Trophoblast cell (in vitro differentiated cells and primary cell): ENCODE results near the gene KLHL6.

Source experiments
- DNase-seq, 2 donors: peaks; one replicate each; pipeline ENCODE4 v3.0.0-alpha.2; 2016
- H2AFZ ChIP-seq: 2 replicates; pipeline ENCODE4 v1.6.1; 2013; ENCODE audit warnings: low read length, moderate library complexity, mild to moderate bottlenecking; ENCODE audit not compliant: insufficient read depth, poor library complexity
- H2AK5ac ChIP-seq: 2 replicates; pipeline ENCODE4 v1.6.1; 2013; ENCODE audit warnings: mild to moderate bottlenecking, low read length
- H2BK120ac ChIP-seq: 2 replicates; pipeline ENCODE4 v1.6.1; 2013; ENCODE audit warnings: low read length, mild to moderate bottlenecking, moderate library complexity; ENCODE audit not compliant: insufficient read depth, poor library complexity
- H2BK12ac ChIP-seq: 2 replicates; pipeline ENCODE4 v1.6.1; 2013; ENCODE audit warnings: mild to moderate bottlenecking, low read length, moderate library complexity
- H2BK5ac ChIP-seq: 2 replicates; pipeline ENCODE4 v1.6.1; 2013; ENCODE audit warnings: low read length, low read depth, moderate library complexity, mild to moderate bottlenecking; ENCODE audit not compliant: poor library complexity
- H3K14ac ChIP-seq: 2 replicates; pipeline ENCODE4 v1.6.1; 2013; ENCODE audit warnings: mild to moderate bottlenecking, low read length
- H3K18ac ChIP-seq: 2 replicates; pipeline ENCODE4 v1.6.1; 2013; ENCODE audit warnings: mild to moderate bottlenecking, low read length
- H3K23ac ChIP-seq: 2 replicates; pipeline ENCODE4 v1.6.1; 2013; ENCODE audit warnings: low read length
- H3K27ac ChIP-seq: 2 replicates; pipeline ENCODE4 v1.5.1; 2013; ENCODE audit warnings: low read depth, mild to moderate bottlenecking, inconsistent platforms, low read length, moderate library complexity
- H3K27me3 ChIP-seq: 2 replicates; pipeline ENCODE4 v1.6.1; 2013; ENCODE audit warnings: inconsistent platforms, mild to moderate bottlenecking, low read length, moderate library complexity; ENCODE audit not compliant: insufficient read depth
- H3K36me3 ChIP-seq, 2 experiments: 1 replicate in 1 of 2; 2 replicates in 1 of 2; pipeline ENCODE4 v1.6.1; 2013; ENCODE audit warnings: low read length in 2 of 2, mild to moderate bottlenecking in 2 of 2, moderate library complexity in 1 of 2; ENCODE audit not compliant: insufficient read depth in 2 of 2, control insufficient read depth in 1 of 2
- H3K4ac ChIP-seq: 2 replicates; pipeline ENCODE4 v1.6.1; 2013; ENCODE audit warnings: low read depth, mild to moderate bottlenecking, low read length, moderate library complexity
- H3K4me1 ChIP-seq, 2 experiments: 1 replicate in 1 of 2; 2 replicates in 1 of 2; pipeline ENCODE4 v1.6.1; 2013; ENCODE audit warnings: low read length in 2 of 2, mild to moderate bottlenecking in 2 of 2, moderate library complexity in 1 of 2; ENCODE audit not compliant: insufficient read depth in 2 of 2, control insufficient read depth in 1 of 2
- H3K4me2 ChIP-seq: 2 replicates; pipeline ENCODE4 v1.6.1; 2013; ENCODE audit warnings: inconsistent platforms, mild to moderate bottlenecking, low read length, moderate library complexity
- H3K4me3 ChIP-seq: 2 replicates; pipeline ENCODE4 v1.5.1; 2013; ENCODE audit warnings: mild to moderate bottlenecking, low read depth, low read length, inconsistent platforms
- H3K79me1 ChIP-seq: one replicate; pipeline ENCODE4 v1.6.1; 2013; ENCODE audit warnings: low read length
- H3K79me2 ChIP-seq: 2 replicates; pipeline ENCODE4 v1.6.1; 2013; ENCODE audit warnings: low read length, mild to moderate bottlenecking; ENCODE audit not compliant: control insufficient read depth, insufficient read depth, poor library complexity
- H3K9ac ChIP-seq: 2 replicates; pipeline ENCODE4 v1.6.1; 2013; ENCODE audit warnings: mild to moderate bottlenecking, low read length
- H3K9me3 ChIP-seq: 2 replicates; pipeline ENCODE4 v1.6.1; 2013; ENCODE audit warnings: low read depth, mild to moderate bottlenecking, control low read depth, inconsistent platforms, low read length; ENCODE audit not compliant: insufficient read depth
- H4K12ac ChIP-seq: 2 replicates; pipeline ENCODE4 v1.6.1; 2013; ENCODE audit warnings: low read depth, mild to moderate bottlenecking, low read length, moderate library complexity
- H4K8ac ChIP-seq: 2 replicates; pipeline ENCODE4 v1.6.1; 2013; ENCODE audit warnings: low read depth, mild to moderate bottlenecking, low read length, moderate library complexity
- H4K91ac ChIP-seq: one replicate; pipeline ENCODE4 v1.6.1; 2013; ENCODE audit warnings: low read depth, mild to moderate bottlenecking, low read length, moderate library complexity
- WGBS: extraction: QIAGEN DNeasy Blood & Tissue Kit; methylation state at CpG from one replicate; pipeline ENCODE4 v1.1.7; 2013; ENCODE audit warnings: missing lambda C conversion rate; ENCODE audit not compliant: insufficient read length, insufficient coverage; ENCODE audit errors: extremely low coverage; 5-methylcytosine and 5-hydroxymethylcytosine counted together

KLHL6 gene

DNA sequence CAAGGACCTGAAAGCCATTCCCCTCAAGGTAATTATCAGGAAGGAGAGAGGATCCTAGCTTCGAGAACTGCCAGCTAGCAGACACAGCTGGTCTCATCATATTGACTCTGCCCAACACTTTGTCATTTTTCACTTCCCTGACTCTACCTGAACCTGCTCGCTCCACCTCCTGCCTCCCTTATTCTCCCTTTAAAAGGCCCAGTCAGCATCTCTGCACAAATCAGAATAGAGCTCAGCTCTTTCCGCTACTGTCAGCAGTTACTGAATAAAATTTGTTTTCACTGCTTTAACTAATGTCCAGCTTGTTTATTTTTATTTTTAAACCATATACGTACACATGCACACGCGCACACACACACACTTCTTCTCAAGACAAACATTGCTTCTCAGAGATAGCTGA lies 69.9 kb downstream of the KLHL6 start:
- Histone ChIP-seq H3K79me2 (no peaks in the 10 kb centered on the region), H2AFZ (no peak overlapping the region)

DNA sequence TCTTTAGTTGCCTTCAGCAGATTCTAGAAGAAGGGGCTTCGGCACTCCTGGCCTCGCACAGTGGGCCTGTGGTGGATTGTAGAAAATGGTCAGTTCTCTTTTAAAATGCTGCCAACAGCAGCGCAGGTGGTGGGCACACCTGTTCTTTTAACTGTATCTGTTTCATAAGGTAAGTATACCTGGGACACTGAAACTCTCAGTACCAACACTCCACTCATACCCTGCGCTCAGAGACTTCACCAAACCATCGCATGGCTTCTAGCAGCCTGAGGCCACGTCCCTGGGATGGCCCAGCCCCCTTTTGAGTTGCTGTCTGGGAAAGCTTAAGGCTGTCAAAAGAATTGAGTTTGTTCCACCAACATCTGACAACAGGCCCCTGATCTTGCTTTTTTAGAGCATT lies 70.4 kb downstream of the KLHL6 start:
- H4K91ac ChIP-seq, result no peak overlapping the region
- H3K79me1 ChIP-seq, result no peaks in the 10 kb centered on the region
- no peak overlapping the region for H2BK120ac ChIP-seq
- H3K4me3 ChIP-seq, result no peak overlapping the region
- H3K4me1 ChIP-seq, result peaks cover 3 to 13% of the 10 kb centered on the region in 2 experiments
- no peak overlapping the region for H4K8ac ChIP-seq
- no peak overlapping the region for H3K9ac ChIP-seq
- H2AFZ ChIP-seq, result no peak overlapping the region
- no CpG with 5 or more reads among the region's 6 CpGs for WGBS
- no peak overlapping the region for H3K14ac ChIP-seq
- no peaks in the 10 kb centered on the region for H3K79me2 ChIP-seq
- no peak overlapping the region for H3K4me2 ChIP-seq
- H2AK5ac ChIP-seq, result no peak overlapping the region
- no peak overlapping the region for H3K4ac ChIP-seq
- H3K23ac ChIP-seq, result no peak overlapping the region
- no peaks in the 10 kb centered on the region for H3K36me3 ChIP-seq
- no peaks in the 10 kb centered on the region for H3K27me3 ChIP-seq
- H2BK5ac ChIP-seq, result no peak overlapping the region
- H2BK12ac ChIP-seq, result no peak overlapping the region
- H3K18ac ChIP-seq, result no peak overlapping the region
- no peak overlapping the region for H3K27ac ChIP-seq
- no peak overlapping the region for H4K12ac ChIP-seq
- no peaks in the 10 kb centered on the region for H3K9me3 ChIP-seq
- DNase-seq, result no peak

More for the DNA sequence above, 69.9 kb downstream of the KLHL6 start:
- H3K23ac ChIP-seq, result no peak overlapping the region
- no peak overlapping the region for H4K12ac ChIP-seq
- no peak overlapping the region for H3K18ac ChIP-seq
- no peaks in the 10 kb centered on the region for H3K27me3 ChIP-seq
- no peak overlapping the region for H3K4ac ChIP-seq
- no CpG with 5 or more reads among the region's 6 CpGs for WGBS
- no peak for DNase-seq
- no peak overlapping the region for H3K4me2 ChIP-seq
- H3K27ac ChIP-seq, result no peak overlapping the region
- no peak overlapping the region for H3K4me3 ChIP-seq
- H4K91ac ChIP-seq, result no peak overlapping the region
- no peak overlapping the region for H3K9ac ChIP-seq
- no peak overlapping the region for H2BK120ac ChIP-seq
- no peaks in the 10 kb centered on the region for H3K79me1 ChIP-seq
- peaks cover 3 to 13% of the 10 kb centered on the region in 2 experiments for H3K4me1 ChIP-seq
- no peak overlapping the region for H2AK5ac ChIP-seq
- H2BK5ac ChIP-seq, result no peak overlapping the region
- H4K8ac ChIP-seq, result no peak overlapping the region
- H3K14ac ChIP-seq, result no peak overlapping the region
- no peaks in the 10 kb centered on the region for H3K36me3 ChIP-seq
- H3K9me3 ChIP-seq, result no peaks in the 10 kb centered on the region
- H2BK12ac ChIP-seq, result no peak overlapping the region

DNA sequence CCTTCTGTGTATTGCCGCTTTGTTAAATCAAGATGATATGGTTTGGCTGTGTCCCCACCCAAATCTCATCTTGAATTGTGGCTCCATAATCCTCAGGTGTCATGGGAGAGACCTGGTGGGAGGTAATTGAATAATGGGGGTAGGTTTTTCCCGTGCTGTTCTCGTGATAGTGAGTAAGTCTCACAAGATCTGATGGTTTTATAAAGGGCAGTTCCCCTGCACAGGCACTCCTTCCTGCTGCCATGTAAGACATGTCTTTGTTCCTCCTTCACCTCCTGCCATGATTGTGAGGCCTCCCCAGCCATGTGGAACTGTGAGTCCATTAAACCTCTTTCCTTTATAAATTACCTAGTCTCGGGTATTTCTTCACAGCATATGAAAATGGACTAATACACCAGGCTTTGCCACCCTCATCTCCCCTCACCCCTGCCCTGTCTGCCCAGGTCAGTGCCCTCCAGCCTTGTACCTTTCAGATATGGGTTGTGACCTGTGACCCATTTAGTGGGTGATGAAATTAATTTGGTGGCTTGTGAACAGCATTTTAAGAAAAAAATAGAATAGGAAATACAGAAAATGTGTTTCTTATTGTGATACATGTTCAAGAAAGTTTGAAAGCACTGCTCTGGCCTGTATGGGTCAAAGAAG lies 71.0 kb downstream of the KLHL6 start:
- Histone ChIP-seq H3K18ac (no peak overlapping the region), H4K8ac (no peak overlapping the region), H3K79me1 (no peaks in the 10 kb centered on the region), H3K4ac (no peak overlapping the region), H3K23ac (no peak overlapping the region), H3K9me3 (no peaks in the 10 kb centered on the region), H3K27me3 (no peaks in the 10 kb centered on the region), H2AFZ (no peak overlapping the region), H2BK12ac (no peak overlapping the region), H2BK120ac (no peak overlapping the region), H2BK5ac (no peak overlapping the region), H3K36me3 (no peaks in the 10 kb centered on the region), H3K14ac (no peak overlapping the region), H3K9ac (no peak overlapping the region), H3K27ac (no peak overlapping the region), H3K4me3 (no peak overlapping the region), H2AK5ac (no peak overlapping the region), H3K4me1 (peaks cover 3 to 13% of the 10 kb centered on the region in 2 experiments), H4K91ac (no peak overlapping the region), H3K4me2 (no peak overlapping the region), H3K79me2 (no peaks in the 10 kb centered on the region), H4K12ac (no peak overlapping the region)
- no CpG with 5 or more reads among the region's 4 CpGs for WGBS
- peak in 1 of 2 donors; percentile 23 for DNase-seq

DNA sequence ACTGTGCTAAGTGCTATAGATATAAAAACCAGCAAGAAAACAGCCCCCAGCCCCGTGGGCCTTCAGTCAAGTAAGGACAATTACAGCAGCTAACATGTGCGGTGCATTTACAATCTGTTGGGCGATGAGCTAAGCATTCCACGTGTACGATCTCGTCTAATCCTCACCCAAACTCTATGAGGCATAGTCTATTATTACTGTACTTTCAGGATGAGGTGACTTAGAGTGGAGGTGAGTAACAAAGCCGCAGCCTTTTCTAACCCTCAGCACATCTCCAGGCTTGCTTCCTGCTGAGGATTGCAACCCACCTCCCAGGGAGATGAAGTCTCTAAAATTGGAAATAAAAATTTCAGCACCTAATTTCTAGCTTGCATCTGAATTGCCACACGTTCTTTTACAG lies 73.9 kb downstream of the KLHL6 start:
- no peak overlapping the region for H2AFZ ChIP-seq
- no peak overlapping the region for H2BK120ac ChIP-seq
- no peak overlapping the region for H2BK12ac ChIP-seq
- no peak overlapping the region for H3K4me2 ChIP-seq
- no peak overlapping the region for H4K12ac ChIP-seq
- no peak overlapping the region for H4K91ac ChIP-seq
- no peak overlapping the region for H2BK5ac ChIP-seq
- H3K18ac ChIP-seq, result no peak overlapping the region
- no peaks in the 10 kb centered on the region for H3K36me3 ChIP-seq
- no peaks in the 10 kb centered on the region for H3K79me1 ChIP-seq
- no peaks in the 10 kb centered on the region for H3K9me3 ChIP-seq
- no peak overlapping the region for H3K9ac ChIP-seq
- no peaks in the 10 kb centered on the region for H3K27me3 ChIP-seq
- WGBS, result no CpG with 5 or more reads among the region's 8 CpGs
- no peak overlapping the region for H3K23ac ChIP-seq
- H3K79me2 ChIP-seq, result no peaks in the 10 kb centered on the region
- no peak overlapping the region for H3K14ac ChIP-seq
- H4K8ac ChIP-seq, result no peak overlapping the region
- no peak overlapping the region for H3K4me3 ChIP-seq
- H2AK5ac ChIP-seq, result no peak overlapping the region
- no peak for DNase-seq
- H3K4ac ChIP-seq, result no peak overlapping the region
- no peak overlapping the region for H3K27ac ChIP-seq
- peaks cover 3 to 13% of the 10 kb centered on the region in 2 experiments for H3K4me1 ChIP-seq
